Measurements from ENCODE around the gene OR8B8.
"Not testable (repeated sequence)": the region's sequence is repeated elsewhere in the genome, so short reads cannot be mapped to it uniquely, and the experiment has no call there.

Gene OR8B8

DNA sequence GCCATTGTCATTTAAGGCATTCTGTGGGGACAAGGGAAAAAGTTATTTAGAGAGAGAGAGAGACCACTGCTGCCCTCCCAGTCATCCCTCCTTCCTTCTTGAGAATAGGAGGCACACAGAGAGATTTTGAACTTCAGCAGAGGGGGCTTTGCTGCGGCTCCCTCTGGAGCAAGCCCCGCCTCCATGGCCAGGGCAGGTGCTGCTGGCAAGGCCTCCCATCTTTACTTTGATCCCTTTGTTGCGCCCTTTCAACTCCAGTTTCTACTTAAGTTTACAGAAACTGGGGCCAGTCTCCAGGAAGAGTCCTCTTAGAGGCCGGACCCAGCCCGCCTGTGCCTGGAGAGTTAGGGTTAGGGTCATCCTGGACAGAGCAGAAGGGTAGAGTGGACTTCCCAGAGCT, 4.4 kb downstream of the OR8B8 start:
- DNase-seq, result no peak

DNA sequence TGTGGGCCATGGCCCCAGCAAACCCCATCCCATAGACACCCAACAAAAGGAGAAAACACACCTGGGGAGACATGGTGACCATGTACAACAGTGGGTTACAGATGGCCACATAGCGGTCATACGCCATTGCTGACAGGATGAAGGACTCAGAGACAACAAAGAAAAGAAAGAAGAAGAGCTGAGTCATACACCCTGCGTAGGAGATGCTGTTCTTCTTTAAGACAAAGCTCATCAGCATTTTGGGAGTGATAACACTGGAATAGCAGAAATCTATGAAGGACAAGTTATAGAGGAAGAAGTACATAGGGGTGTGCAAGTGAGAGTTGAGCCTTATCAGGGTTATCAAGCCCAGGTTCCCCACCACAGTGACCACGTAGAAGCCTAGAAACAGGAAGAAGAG, 4.9 kb downstream of the OR8B8 start:
- DNase-seq, result no peak

DNA sequence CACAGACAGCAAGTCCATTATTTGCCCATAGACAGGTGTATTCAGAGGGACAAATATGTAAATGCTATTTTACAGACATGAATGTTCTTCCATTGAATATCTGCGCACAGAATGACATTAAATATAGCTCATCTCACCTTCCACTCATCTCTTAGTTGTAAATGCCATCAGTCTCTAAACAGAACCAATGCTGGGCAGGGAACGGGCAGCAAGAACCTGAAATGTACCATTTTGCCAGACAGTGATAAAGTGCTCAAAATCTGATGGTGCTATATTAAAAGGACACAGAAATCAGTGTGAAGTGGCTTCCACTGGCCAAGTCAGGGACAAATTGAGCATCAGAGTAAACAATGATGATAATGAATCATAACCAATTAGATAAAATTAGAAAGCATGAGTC, 10.8 kb downstream of the OR8B8 start:
- DNase-seq, result no peak

DNA sequence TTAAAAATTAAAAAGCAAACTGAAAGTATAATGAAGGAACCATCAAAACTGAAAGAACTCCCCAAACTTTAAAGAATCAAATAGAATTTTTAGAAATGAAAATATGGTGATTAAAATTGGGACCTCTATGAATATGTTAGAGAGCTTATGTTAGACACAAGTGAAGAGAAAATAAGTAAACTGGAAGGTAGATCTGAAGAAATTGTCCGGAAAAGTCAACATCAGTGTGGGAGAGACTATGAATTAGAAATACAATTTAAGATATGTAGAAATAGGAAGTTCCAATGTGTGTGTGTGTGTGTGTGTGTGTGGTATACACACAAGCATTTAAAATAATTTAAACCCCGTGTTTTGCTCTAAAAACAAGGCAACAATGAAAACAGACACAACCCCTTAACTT, 15.9 kb downstream of the OR8B8 start:
- DNase-seq, result no peak

DNA sequence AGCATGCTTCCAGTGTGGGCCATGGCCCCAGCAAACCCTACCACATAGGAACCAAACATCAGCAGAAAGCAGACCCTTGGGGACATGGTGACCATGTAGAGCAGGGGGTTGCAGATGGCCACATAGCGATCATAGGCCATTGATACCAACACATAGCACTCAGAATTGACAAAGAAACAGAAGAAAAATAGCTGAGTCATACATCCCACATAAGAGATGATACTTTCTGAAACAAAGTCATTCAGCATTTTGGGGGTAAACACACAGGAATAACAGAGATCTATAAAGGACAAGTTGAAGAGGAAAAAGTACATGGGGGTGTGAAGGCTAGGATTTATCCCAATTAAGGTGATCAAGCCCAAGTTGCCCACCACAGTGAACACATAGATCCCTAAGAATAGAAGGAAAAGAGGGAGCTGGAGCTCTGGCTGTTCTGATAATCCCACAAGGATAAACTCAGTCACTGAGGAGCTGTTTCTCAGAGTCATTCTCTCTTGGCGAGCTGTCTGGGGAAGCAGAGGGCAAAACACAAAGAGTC, 21.0 kb downstream of the OR8B8 start, which contains the start of gene OR8B4:
OR8B4 (minus strand) TSS at position 488 of the 538 bp plus-strand sequence; CDS start at position 488, 0 bp downstream.
- no peak for DNase-seq

DNA sequence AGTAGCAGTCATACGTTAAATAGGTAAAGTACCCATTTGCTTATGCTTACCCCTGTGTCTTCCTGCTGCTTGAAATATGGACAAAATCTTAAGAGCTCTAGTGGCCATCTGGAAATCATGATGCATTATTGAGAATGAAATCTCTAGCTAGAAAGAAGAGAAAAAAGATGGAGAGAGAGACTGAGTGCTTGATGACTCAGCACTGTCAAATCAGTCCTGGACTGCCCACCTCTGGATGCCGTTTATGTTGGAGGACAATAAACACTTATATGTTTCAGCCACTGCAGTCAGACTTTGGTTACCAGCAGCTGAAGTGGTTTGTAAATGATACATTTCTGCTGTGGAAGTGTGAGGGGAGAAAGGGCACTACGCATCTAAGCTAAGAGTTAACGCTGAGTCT, 24.5 kb downstream of the OR8B8 start:
- DNase-seq, result no peak

DNA sequence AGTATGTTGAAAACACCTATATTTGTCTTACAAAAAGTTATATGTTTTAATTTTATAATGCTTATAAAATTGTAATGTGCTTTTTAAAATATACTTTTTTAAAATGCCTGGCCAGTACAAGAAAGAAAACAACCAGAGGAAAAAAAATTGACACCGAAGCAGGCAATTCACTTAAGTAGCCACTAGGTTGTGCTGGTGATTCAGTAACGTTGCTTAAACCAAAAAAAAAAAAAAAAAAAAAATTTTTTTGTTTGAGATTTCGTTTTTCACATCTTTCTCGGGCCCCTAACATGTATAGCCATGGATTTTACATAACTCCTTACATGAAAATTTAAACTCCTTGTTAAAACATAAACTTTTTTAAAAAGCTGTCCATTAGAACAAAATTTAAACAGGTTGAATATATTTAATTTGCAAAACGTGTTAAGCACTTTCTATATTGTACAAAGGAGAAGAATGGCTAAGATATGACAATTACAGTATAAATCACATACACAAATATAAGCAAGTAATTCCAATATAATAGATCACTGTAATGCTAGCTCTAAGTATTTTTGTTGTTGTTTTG, 30.1 kb downstream of the OR8B8 start:
- no peak for DNase-seq

DNA sequence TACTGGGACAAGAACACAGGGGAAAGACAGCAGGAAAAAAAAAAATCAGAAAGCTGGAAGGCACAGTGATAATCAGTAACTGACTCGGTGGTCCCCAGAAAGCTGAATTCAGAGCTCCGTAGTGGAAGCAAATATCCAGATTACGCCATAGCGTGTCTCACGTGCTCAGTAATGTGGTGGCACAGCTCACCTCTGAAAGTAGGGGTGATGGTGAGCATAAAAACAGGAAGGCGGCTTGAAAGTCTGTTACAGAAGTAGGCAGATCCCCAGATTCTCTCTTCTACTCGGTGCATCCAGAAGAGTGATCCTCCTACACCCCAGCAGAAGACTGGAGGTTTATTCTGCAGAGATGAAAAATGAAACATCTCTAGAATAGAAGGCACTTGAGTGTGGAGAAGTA, 35.6 kb downstream of the OR8B8 start:
- no peak for DNase-seq

DNA sequence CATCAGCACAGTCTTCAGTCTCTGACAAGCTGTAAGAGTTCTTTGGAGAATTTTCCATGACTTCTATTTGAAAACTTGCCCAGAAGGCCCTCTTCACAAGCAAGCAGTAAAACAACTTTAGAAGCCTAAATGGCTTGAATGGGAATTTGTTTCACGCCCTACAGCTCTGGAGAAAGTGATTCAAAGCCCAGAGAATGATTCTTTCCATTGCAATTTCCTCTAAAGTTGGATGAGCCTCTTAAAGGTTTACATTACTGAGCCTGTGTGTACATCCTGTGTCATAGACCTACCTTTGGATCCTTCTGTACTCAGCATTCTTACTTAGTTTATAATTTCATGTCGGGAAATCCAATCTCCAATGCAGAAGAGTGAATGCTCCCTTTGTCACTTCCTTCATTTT, 39.9 kb downstream of the OR8B8 start:
- no peak for DNase-seq

DNA sequence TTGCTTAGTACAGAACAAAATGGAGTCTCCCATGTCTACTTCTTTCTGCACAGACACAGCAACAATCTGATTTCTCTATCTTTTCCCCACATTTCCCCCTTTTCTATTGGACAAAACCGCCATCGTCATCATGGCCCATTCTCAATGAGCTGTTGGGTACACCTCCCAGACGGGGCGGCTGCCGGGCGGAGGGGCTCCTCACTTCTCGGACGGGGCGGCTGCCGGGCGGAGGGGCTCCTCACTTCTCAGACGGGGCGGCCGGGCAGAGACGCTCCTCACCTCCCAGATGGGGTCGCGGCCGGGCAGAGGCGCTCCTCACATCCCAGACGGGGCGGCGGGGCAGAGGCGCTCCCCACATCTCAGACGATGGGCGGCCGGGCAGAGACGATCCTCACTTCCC, 42.3 kb downstream of the OR8B8 start:
- not testable (repeated sequence) for DNase-seq

DNA sequence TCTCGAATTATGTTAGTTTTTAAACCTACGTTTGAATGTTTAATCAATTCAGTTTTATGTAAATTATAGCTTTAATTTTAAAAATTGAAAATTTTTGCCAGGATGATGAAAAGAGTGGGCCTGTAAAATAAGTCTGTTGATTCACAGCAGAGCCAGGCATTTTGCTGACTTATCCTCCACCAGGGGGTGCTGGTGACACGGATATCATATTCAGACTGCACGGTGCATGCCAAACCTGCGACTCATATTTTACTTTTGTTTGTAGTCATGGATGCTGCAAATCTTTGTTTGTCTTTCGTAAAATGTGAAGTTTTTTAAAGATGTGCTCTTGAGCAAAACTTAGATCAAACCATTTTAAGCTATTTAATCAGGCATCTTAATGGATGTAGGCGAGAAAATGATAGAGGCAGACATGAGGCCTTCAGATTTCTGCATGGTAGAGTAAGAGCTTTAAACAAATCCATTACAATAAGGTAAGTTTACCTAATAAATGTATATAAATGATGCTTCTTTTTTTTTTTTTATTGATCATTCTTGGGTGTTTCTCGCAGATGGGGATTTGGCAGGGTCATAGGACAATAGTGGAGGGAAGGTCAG, 43.1 kb downstream of the OR8B8 start:
- DNase-seq, result no peak

DNA sequence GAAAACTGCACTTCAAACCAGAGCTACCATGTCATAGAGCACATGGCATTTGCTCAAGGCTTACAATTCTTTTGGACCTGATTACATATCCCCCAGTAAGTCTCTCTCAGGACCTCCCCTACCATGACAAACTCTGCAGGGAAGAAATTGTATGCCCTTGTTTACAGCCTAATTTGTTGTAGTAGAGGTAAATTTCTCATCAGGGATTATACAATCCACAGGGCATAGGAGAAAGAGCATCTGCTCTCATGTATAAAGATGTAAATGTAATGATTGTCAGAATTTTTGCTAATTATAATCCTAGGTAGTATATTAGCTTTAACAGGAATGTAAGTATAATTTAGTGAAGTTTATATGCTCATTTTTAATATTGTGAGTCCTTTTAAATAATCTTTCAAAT, 46.6 kb downstream of the OR8B8 start, which contains the start of gene OR8B3:
OR8B3 (minus strand) TSS at position 101 of the 400 bp plus-strand sequence. CDS start 1,673 bp downstream, outside the sequence.
- no peak for DNase-seq

DNA sequence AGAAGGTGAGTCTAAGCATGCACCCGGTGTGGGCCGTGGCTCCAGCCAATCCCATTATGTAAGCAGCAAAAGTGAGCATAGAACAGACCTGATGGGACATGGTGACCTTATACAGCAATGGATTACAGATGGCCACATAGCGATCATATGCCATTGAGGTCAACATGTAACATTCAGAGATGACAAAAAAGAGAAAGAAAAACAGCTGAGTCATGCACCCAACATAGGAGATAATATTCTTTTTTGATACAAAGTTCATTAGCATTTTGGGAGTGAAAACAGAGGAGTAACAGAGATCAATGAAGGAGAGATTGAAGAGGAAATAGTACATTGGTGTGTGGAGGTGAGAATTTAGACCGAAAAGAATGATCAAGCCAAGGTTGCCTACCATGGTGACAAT, 48.6 kb downstream of the OR8B8 start:
- not testable (repeated sequence) for DNase-seq

DNA sequence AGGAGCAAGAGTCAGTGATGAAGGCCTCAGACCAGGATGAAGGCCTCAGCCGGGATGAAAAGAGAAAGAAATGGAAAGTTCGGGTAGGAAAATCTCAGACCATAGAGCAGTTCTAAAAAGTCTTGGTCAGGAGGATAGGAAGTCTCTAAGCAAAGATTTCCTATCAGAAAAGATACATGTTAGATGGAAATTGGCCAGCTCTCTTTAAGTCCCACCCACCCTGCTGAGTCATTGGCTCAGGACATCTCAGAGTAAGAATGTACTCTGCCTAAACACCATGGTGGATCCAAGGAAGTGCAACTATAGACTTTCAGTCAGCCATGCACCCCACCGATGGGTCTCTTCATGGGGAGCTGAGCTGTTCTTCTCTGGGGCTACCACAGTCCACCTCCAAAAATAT, 51.1 kb downstream of the OR8B8 start:
- DNase-seq, result no peak

All from NCI-H1694 (cell line).